ENCODE results near the gene APBA1. TPM values are rescaled to one million over a fixed set of nuclear protein-coding genes. Genes with fewer than 3 reads are reported as not detected.
A peak's percentile ranks its signal among the peaks of the same experiment; 100 is the strongest.
"Not testable (repeated sequence)": the region's sequence is repeated elsewhere in the genome, so short reads cannot be mapped to it uniquely, and the experiment has no call there.

APBA1 gene
- total RNA-seq, 1 donor from 2014 or later = 6.2 TPM

DNA sequence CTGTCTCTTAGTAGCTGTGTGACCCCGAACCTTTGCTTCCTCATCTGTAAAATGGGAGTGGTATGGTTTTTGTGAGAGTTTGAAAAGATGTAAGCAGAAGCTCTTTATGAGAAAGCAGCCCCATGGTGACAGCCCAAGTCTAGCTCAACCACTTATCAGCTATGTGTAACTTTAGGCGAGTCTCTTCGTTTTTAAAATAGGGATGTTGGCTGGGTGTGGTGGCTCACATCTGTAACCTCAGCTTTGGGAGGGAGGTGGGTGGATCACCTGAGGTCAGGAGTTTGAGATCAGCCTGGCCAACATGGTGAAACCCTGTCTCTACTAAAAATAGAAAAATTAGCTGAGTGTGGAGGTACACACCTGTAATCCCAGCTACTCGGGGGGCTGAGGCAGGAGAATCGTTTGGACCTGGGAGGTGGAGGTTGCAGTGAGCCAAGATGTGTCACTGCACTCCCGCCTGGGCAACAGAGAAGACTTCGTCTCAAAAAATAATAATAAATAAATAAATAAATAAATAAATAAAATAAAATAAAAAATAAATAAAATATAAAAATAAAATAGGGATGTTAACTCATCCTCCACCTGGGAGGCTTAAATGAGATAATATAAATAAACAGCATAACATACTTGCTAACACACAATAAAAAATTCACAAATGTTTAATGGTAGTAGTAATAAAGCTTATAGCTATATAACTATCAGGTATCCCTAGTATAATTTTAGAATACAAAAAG lies 71.7 kb downstream of the APBA1 start:
- no peak for ATAC-seq
- no peak for DNase-seq

DNA sequence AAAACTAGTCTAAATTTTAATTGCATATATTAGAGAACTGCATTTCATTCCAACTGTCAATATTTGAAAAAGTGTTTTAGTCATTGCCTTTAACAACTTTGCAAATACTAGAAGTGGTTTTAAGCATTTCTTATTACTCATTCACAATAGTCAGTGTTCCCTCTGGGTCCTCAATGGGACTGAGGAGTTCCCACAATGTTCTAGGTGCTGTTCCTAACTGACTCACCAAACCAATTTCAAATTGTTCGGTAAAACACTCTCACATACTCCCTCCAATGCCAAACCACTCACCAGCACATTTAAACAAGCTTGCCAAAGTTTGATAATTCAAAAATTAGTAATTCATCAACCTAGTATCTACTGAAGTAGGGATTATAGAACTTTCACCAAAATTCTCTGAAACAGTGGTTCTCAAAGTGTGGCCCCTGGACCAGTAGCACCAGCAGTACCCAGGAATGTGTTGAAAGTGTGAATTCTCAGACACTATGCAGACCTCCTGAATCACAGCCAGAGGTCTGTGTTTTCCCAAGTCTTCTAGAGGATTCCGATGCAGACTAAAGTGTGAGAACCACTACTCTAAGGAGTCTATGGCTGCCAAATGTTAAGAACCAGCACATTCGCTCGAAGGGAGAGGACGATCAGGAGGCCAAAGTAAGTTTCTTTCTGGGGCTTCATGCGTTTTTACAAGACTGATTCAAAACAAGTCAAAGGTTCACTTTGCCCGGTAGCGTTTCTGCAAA lies 72.8 kb downstream of the APBA1 start:
- no peaks in the 10 kb centered on the region for H3K9me3 ChIP-seq
- no peak for DNase-seq
- H3K4me3 ChIP-seq = no peak overlapping the region
- H3K27ac ChIP-seq = no peak overlapping the region
- H3K36me3 ChIP-seq = no peaks in the 10 kb centered on the region
- peak; percentile 92 for ATAC-seq
- H3K27me3 ChIP-seq = no peaks in the 10 kb centered on the region
- TF ChIP-seq, protein P1, sequence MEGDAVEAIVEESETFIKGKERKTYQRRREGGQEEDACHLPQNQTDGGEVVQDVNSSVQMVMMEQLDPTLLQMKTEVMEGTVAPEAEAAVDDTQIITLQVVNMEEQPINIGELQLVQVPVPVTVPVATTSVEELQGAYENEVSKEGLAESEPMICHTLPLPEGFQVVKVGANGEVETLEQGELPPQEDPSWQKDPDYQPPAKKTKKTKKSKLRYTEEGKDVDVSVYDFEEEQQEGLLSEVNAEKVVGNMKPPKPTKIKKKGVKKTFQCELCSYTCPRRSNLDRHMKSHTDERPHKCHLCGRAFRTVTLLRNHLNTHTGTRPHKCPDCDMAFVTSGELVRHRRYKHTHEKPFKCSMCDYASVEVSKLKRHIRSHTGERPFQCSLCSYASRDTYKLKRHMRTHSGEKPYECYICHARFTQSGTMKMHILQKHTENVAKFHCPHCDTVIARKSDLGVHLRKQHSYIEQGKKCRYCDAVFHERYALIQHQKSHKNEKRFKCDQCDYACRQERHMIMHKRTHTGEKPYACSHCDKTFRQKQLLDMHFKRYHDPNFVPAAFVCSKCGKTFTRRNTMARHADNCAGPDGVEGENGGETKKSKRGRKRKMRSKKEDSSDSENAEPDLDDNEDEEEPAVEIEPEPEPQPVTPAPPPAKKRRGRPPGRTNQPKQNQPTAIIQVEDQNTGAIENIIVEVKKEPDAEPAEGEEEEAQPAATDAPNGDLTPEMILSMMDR (IDR thresholded peaks at IDR 0.05) = no peak
- intact Hi-C loops (cut with DNase I) = no loop called here
- no peaks in the 10 kb centered on the region for H3K4me1 ChIP-seq

More for the DNA sequence above, 71.7 kb downstream of the APBA1 start:
- intact Hi-C loops (cut with DNase I) = no loop called here
- Histone ChIP-seq H3K4me1 (no peaks in the 10 kb centered on the region), H3K4me3 (no peak overlapping the region), H3K27me3 (no peaks in the 10 kb centered on the region), H3K27ac (no peak overlapping the region), H3K36me3 (no peaks in the 10 kb centered on the region), H3K9me3 (no peaks in the 10 kb centered on the region)
- TF ChIP-seq, protein P1 (IDR thresholded peaks at IDR 0.05) = no peak

DNA sequence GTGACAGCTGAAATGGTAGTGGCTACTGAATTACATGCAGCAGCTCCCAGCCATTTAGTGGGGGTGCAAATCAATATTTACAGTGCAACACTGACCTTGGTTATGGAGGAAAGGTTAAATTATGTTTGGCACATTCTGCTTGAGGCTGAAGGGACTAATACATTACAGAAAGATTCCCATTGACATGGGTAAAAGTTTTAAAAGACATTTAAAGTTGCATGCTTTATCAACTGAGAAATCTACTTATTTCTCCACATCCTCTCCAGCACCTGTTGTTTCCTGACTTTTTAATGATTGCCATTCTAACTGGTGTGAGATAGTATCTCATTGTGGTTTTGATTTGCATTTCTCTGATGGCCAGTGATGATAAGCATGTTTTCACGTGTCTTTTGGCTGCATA lies 75.3 kb downstream of the APBA1 start:
- H3K4me1 ChIP-seq, DNase-seq, ATAC-seq: not testable (repeated sequence)

DNA sequence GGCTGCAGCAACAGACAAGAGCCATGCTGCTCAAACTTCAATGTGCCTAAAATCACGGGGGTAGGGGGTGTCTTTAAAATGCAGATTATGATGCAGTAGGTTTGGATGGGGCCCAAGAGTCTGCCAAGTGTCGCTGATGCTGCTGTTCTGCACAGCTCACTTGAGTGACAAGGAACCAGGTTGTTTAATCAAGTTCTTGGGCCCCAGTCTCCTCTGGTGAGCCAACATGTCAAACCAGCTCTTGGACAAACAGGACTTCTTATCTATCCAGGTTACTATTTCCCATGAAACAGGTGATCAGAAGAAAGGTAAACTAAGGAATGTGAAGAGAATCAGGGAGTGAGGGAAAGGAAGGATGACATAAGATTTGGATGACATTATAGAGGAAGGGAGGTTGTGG lies 78.0 kb downstream of the APBA1 start:
- H3K9me3 ChIP-seq = no peaks in the 10 kb centered on the region
- intact Hi-C loops (cut with DNase I) = no loop called here
- H3K36me3 ChIP-seq = no peaks in the 10 kb centered on the region
- H3K4me1 ChIP-seq = no peaks in the 10 kb centered on the region
- no peaks in the 10 kb centered on the region for H3K27me3 ChIP-seq
- no peak overlapping the region for H3K27ac ChIP-seq
- no peak for ATAC-seq
- DNase-seq = no peak
- TF ChIP-seq, protein P1 (IDR thresholded peaks at IDR 0.05) = no peak
- no peak overlapping the region for H3K4me3 ChIP-seq

More for the DNA sequence above, 75.3 kb downstream of the APBA1 start:
- H3K36me3 ChIP-seq; H3K9me3 ChIP-seq; intact Hi-C loops (cut with DNase I); H3K27ac ChIP-seq; H3K4me3 ChIP-seq; H3K27me3 ChIP-seq: not testable (repeated sequence)

DNA sequence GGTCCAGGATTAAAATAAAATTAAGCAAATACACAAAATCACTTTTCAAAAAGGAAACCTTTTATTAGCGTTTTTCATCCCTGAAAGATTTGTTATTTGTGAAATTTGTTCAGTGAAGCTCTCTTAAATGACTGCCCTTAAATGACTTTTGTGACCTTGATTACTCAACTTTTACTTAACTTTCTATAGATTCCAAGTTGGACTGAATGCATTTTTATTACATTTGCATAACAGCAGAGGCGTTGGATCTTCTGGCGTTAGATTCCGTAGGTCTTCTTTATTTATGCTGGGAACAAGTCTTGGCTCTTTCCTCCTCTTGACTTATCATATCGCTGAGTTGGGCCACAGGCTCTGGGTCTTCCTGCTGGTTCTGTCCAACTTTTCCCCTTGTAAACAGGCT lies 78.4 kb downstream of the APBA1 start:
- Histone ChIP-seq H3K9me3 (no peaks in the 10 kb centered on the region), H3K36me3 (no peaks in the 10 kb centered on the region), H3K27ac (no peak overlapping the region), H3K27me3 (no peaks in the 10 kb centered on the region), H3K4me3 (no peak overlapping the region), H3K4me1 (no peaks in the 10 kb centered on the region)
- no peak for ATAC-seq
- TF ChIP-seq, protein P1 (IDR thresholded peaks at IDR 0.05) = no peak
- intact Hi-C loops (cut with DNase I) = no loop called here
- no peak for DNase-seq

DNA sequence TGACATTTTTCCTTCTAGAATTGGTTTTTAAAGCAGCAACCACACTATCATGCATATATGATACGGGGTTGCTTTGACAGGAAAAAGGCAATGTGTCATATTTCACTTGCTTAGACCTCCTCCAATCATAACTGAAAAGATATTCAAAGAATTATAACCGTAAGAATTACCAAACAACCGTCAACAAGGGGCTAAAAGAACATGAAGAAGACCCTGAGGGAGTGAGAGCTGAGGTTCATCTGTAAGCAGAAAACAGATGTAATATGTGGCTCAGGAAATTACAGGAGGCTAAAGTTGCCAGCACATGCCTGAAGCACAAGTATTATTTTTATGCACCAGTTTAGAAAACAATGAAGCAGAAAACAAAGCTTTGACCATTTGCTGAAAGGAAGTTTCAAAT lies 78.9 kb downstream of the APBA1 start:
- Histone ChIP-seq H3K4me3 (no peak overlapping the region), H3K36me3 (no peaks in the 10 kb centered on the region), H3K27ac (no peak overlapping the region), H3K9me3 (no peaks in the 10 kb centered on the region), H3K27me3 (no peaks in the 10 kb centered on the region), H3K4me1 (no peaks in the 10 kb centered on the region)
- ATAC-seq = no peak
- no peak for DNase-seq
- intact Hi-C loops (cut with DNase I) = no loop called here
- TF ChIP-seq, protein P1 (IDR thresholded peaks at IDR 0.05) = no peak
